OCI-LY7 (cell line): ENCODE measurements around the gene PLD5.

Experiments
- EZH2phosphoT487 ChIP-seq: fragments of 200-600 bp; sonication (generic); IDR thresholded peaks from 2 replicates; pipeline ENCODE4 v1.6.1; 2018; ENCODE audit warnings: low read depth, borderline replicate concordance, mild to moderate bottlenecking, mixed run types, antibody characterized with exemption, low read length, moderate library complexity, mixed read lengths
- TF ChIP-seq, protein P1 (sequence below): fragments of 200-600 bp; sonication (generic); conservative IDR thresholded peaks from 2 replicates; pipeline ENCODE4 v1.5.1; 2014; ENCODE audit warnings: mild to moderate bottlenecking, antibody characterized with exemption, low read length, moderate library complexity, mixed read lengths

DNA sequence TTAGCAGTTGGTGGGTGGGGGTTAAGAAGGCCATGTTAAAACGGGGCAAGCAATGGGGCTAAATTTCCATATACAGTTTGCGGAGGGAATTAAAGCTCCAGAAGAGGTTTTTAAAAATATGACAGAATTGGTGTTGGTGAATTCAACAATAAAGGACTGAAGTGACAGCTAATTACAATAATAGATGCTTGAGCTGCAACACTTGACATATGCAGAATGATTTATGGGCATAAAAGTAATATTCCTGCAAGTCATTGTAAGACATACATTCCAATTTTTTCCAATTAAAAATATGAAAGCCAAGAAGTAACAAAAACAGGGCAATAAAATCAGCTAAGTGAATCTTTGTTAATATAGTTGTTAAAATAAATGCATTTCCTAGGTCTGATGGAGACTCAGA is 323.4 kb downstream of the PLD5 start:
- TF ChIP-seq, protein P1, sequence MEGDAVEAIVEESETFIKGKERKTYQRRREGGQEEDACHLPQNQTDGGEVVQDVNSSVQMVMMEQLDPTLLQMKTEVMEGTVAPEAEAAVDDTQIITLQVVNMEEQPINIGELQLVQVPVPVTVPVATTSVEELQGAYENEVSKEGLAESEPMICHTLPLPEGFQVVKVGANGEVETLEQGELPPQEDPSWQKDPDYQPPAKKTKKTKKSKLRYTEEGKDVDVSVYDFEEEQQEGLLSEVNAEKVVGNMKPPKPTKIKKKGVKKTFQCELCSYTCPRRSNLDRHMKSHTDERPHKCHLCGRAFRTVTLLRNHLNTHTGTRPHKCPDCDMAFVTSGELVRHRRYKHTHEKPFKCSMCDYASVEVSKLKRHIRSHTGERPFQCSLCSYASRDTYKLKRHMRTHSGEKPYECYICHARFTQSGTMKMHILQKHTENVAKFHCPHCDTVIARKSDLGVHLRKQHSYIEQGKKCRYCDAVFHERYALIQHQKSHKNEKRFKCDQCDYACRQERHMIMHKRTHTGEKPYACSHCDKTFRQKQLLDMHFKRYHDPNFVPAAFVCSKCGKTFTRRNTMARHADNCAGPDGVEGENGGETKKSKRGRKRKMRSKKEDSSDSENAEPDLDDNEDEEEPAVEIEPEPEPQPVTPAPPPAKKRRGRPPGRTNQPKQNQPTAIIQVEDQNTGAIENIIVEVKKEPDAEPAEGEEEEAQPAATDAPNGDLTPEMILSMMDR = no peak
- no peak for TF ChIP-seq EZH2phosphoT487
